ENCODE measurements around the gene FPR2. TPM values are rescaled to one million over a fixed set of nuclear protein-coding genes. Genes with fewer than 3 reads are reported as not detected.

FPR2 gene
- total and polyA plus RNA-seq, 2 of the 13 experiments (the other 11 are each of a cell fraction or from before 2014, with no cell fraction given) = not detected

DNA sequence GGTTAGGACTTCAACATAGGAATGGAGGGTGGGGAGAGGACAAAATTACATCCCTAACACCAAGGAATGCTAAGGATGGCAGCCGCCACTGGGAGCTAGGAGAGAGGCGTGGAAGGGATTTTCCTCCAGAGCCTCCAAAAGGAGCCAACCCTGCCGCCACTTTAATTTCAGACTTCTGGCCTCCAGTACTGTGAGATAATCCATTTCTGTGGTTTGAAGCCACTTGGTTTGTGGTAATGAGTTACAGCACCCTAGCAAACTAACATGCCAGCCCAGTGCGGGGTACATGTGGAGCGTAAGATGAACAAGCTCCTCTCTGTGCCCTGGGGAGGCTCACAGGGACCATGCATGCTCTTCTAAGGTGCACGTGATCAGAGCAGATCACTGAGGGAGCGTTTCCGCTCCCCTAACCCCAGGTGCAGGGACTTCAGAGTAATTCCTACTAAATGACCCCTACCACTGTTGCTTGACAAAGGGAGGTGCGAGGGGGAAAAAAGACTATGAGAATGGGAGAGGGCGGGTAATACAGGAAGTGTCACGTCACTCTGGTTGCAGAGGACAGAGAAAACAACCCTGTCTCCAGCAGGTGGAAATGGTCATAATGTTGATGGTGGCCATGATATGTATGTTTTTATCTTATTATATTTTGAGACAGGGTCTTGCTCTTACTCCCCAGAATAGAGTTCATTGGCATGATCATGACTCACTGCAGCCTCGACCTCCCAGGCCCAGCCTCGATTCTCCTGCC is 21.3 kb upstream of the FPR2 start:
- ChIA-PET POLR2A (no interaction called here), CTCF (ENCODE audit: low intra/inter-chr PET ratio, low total read pairs) (no interaction called here)
- no peaks in the 10 kb centered on the region for H4K20me1 ChIP-seq (ENCODE audit: insufficient read depth, low read length)
- TF ChIP-seq CREB1 (IDR thresholded peaks at IDR 0.05) (peak; percentile 51), CREB1 (CRISPR knock-in tag; IDR thresholded peaks at IDR 0.05) (no peak), ARNTL (CRISPR knock-in tag; IDR thresholded peaks at IDR 0.05) (no peak)
- no peaks in the 10 kb centered on the region for H3K9me3 ChIP-seq (ENCODE audit: low read length)
- no peaks in the 10 kb centered on the region for H3K36me3 ChIP-seq (replicated peaks in 1 of 2; ENCODE audit: control insufficient read depth in 1 of 2, insufficient read depth in 2 of 2, low read length in 2 of 2)
- H3K4me1 ChIP-seq (ENCODE audit: insufficient read depth, low read length) = no peaks in the 10 kb centered on the region
- no peak overlapping the region for H3K9ac ChIP-seq (ENCODE audit: insufficient read depth, low read depth, low read length)
- H3K27me3 ChIP-seq (ENCODE audit: control insufficient read depth in 1 of 2, insufficient read depth in 2 of 2, low read length in 2 of 2) = peaks cover 0 to 4% of the 10 kb centered on the region in 2 experiments; a peak in 2 of 5 replicates
- no peak overlapping the region for H3K4me2 ChIP-seq (ENCODE audit: low read depth, low read length)
- no peak for DNase-seq (ENCODE audit: low spot score)
- in situ Hi-C loops (cut with HindIII; ENCODE audit: extremely low pct_ligation_motif_present, low pct_unique_long_range_greater_than_20kb) (no loop called here), intact Hi-C loops (cut with micrococcal nuclease; ENCODE audit: unreplicated experiment) (no loop called here)
- H3K79me2 ChIP-seq (ENCODE audit: insufficient read depth, low read length) = no peaks in the 10 kb centered on the region
- no peak for ATAC-seq
- no TSS peak for BruUV-seq (replicated peaks)
- FAIRE-seq = no peak
- no peak overlapping the region for H3K4me3 ChIP-seq (replicated peaks in 1 of 3; ENCODE audit: insufficient read depth in 1 of 3, low read depth in 2 of 3, low read length in 3 of 3)
- no peak overlapping the region for H2AFZ ChIP-seq (ENCODE audit: low read length)
- WGBS (ENCODE audit: low lambda C conversion rate) = 10% methylated on average over 13 of the region's 13 CpGs
- H3K27ac ChIP-seq (ENCODE audit: extremely low read length, insufficient read depth, low read length) = no peak overlapping the region

DNA sequence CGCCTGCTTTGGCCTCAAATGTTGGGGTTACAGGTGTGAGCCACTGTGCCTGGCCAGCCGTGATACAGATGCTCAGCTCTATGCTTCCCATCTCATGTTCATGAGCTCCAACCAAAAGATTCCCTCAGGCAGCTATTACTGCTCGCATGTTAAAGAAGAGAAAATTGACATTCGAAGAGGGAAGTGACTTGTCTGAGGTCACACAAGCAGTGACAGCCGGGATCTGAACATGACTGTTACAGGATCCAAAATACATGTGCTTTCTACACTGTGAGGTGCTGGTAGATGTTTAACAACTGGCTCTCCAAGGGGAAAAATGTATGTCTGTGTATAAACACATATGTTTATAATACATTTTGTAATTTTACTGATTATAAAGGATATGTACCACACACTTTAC is 20.6 kb upstream of the FPR2 start:
- peaks cover 0 to 4% of the 10 kb centered on the region in 2 experiments; a peak in 2 of 5 replicates for H3K27me3 ChIP-seq (ENCODE audit: control insufficient read depth in 1 of 2, insufficient read depth in 2 of 2, low read length in 2 of 2)
- WGBS (ENCODE audit: low lambda C conversion rate) = 2% methylated on average over 5 of the region's 5 CpGs
- no peak for DNase-seq (ENCODE audit: low spot score)
- H3K9ac ChIP-seq (ENCODE audit: insufficient read depth, low read depth, low read length) = no peak overlapping the region
- ChIA-PET CTCF (ENCODE audit: low intra/inter-chr PET ratio, low total read pairs) (no interaction called here), POLR2A (no interaction called here)
- no peaks in the 10 kb centered on the region for H3K36me3 ChIP-seq (replicated peaks in 1 of 2; ENCODE audit: control insufficient read depth in 1 of 2, insufficient read depth in 2 of 2, low read length in 2 of 2)
- H2AFZ ChIP-seq (ENCODE audit: low read length) = no peak overlapping the region
- in situ Hi-C loops (cut with HindIII; ENCODE audit: extremely low pct_ligation_motif_present, low pct_unique_long_range_greater_than_20kb) = no loop called here
- no peak for ATAC-seq
- no peaks in the 10 kb centered on the region for H3K79me2 ChIP-seq (ENCODE audit: insufficient read depth, low read length)
- no peak for FAIRE-seq
- TF ChIP-seq, protein P1, sequence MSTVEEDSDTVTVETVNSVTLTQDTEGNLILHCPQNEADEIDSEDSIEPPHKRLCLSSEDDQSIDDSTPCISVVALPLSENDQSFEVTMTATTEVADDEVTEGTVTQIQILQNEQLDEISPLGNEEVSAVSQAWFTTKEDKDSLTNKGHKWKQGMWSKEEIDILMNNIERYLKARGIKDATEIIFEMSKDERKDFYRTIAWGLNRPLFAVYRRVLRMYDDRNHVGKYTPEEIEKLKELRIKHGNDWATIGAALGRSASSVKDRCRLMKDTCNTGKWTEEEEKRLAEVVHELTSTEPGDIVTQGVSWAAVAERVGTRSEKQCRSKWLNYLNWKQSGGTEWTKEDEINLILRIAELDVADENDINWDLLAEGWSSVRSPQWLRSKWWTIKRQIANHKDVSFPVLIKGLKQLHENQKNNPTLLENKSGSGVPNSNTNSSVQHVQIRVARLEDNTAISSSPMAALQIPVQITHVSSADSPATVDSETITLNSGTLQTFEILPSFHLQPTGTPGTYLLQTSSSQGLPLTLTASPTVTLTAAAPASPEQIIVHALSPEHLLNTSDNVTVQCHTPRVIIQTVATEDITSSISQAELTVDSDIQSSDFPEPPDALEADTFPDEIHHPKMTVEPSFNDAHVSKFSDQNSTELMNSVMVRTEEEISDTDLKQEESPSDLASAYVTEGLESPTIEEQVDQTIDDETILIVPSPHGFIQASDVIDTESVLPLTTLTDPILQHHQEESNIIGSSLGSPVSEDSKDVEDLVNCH (CRISPR knock-in tag; IDR thresholded peaks at IDR 0.05) = no peak
- no peak overlapping the region for H3K4me3 ChIP-seq (replicated peaks in 1 of 3; ENCODE audit: insufficient read depth in 1 of 3, low read depth in 2 of 3, low read length in 3 of 3)
- H3K27ac ChIP-seq (ENCODE audit: extremely low read length, insufficient read depth, low read length) = no peak overlapping the region
- no peaks in the 10 kb centered on the region for H3K9me3 ChIP-seq (ENCODE audit: low read length)
- H4K20me1 ChIP-seq (ENCODE audit: insufficient read depth, low read length) = no peaks in the 10 kb centered on the region
- no peaks in the 10 kb centered on the region for H3K4me1 ChIP-seq (ENCODE audit: insufficient read depth, low read length)
- intact Hi-C loops (cut with micrococcal nuclease; ENCODE audit: unreplicated experiment) = no loop called here
- BruUV-seq (replicated peaks) = no TSS peak
- no peak overlapping the region for H3K4me2 ChIP-seq (ENCODE audit: low read depth, low read length)

Data from HepG2 (cell line).